NCI-H2171 (cell line): ENCODE results near the gene TBC1D25.
"Not testable (repeated sequence)": the region's sequence is repeated elsewhere in the genome, so short reads cannot be mapped to it uniquely, and the experiment has no call there.

Source experiments
- DNase-seq: peaks from one replicate; lab custom pipeline; 2025; lab: John Stamatoyannopoulos, UW

Gene TBC1D25

GRCh38 chrX:48515842-48516241 is 23.7 kb upstream of the TBC1D25 start:
- no peak for DNase-seq

GRCh38 chrX:48516285-48516684 is 23.2 kb upstream of the TBC1D25 start:
- no peak for DNase-seq

- no peak for DNase-seq
Observed at GRCh38 chrX:48516987-48517386, 22.5 kb upstream of the TBC1D25 start.

- DNase-seq = not testable (repeated sequence)
Observed at GRCh38 chrX:48519481-48519880, 20.0 kb upstream of the TBC1D25 start.

GRCh38 chrX:48520455-48520854 is 19.1 kb upstream of the TBC1D25 start:
- no peak for DNase-seq

- DNase-seq = peak; percentile 6
Observed at GRCh38 chrX:48520976-48521352, 18.6 kb upstream of the TBC1D25 start.

GRCh38 chrX:48521353-48522243 is 17.9 kb upstream of the TBC1D25 start, which contains the start of gene EBP:
Gene EBP, plus strand, starts transcription at chrX:48521808. Its CDS starts 1,964 bp downstream, at chrX:48523772.
- DNase-seq = peak; percentile 83

- no peak for DNase-seq
Observed at GRCh38 chrX:48522291-48522690, 17.2 kb upstream of the TBC1D25 start.

- DNase-seq = no peak
Observed at GRCh38 chrX:48523682-48524081, 15.8 kb upstream of the TBC1D25 start.

- DNase-seq = not testable (repeated sequence)
Observed at GRCh38 chrX:48525853-48526252, 13.7 kb upstream of the TBC1D25 start.

GRCh38 chrX:48530736-48531135 is 8.8 kb upstream of the TBC1D25 start:
- no peak for DNase-seq

- no peak for DNase-seq
Observed at GRCh38 chrX:48531358-48531959, 8.1 kb upstream of the TBC1D25 start.

GRCh38 chrX:48532161-48532560 is 7.4 kb upstream of the TBC1D25 start:
- no peak for DNase-seq

- no peak for DNase-seq
Observed at GRCh38 chrX:48533165-48533564, 6.3 kb upstream of the TBC1D25 start.

- no peak for DNase-seq
Observed at GRCh38 chrX:48538641-48539344, 721 bp upstream of the TBC1D25 start.

- DNase-seq = peak; percentile 56
Observed at GRCh38 chrX:48540028-48540375, 488 bp downstream of the TBC1D25 start.

- DNase-seq = no peak
Observed at GRCh38 chrX:48540480-48540879, 966 bp downstream of the TBC1D25 start.

GRCh38 chrX:48541140-48541814 is 1.8 kb downstream of the TBC1D25 start:
- DNase-seq = no peak

- DNase-seq = no peak
Observed at GRCh38 chrX:48548871-48549270, 9.4 kb downstream of the TBC1D25 start.

- DNase-seq = not testable (repeated sequence)
Observed at GRCh38 chrX:48555731-48556325, 16.3 kb downstream of the TBC1D25 start.

- no peak for DNase-seq
Observed at GRCh38 chrX:48558271-48558670, 18.8 kb downstream of the TBC1D25 start.

- no peak for DNase-seq
Observed at GRCh38 chrX:48559636-48560035, 20.1 kb downstream of the TBC1D25 start.
